ENCODE measurements around the gene SSBP3. TPM values are rescaled to one million over a fixed set of nuclear protein-coding genes. Genes with fewer than 3 reads are reported as not detected.

SSBP3 gene
- total and polyA plus RNA-seq, 9 of the 15 experiments (the other 6 are each of a cell fraction or from before 2014, with no cell fraction given) = 8.7 to 108 (median 33.8) TPM

DNA sequence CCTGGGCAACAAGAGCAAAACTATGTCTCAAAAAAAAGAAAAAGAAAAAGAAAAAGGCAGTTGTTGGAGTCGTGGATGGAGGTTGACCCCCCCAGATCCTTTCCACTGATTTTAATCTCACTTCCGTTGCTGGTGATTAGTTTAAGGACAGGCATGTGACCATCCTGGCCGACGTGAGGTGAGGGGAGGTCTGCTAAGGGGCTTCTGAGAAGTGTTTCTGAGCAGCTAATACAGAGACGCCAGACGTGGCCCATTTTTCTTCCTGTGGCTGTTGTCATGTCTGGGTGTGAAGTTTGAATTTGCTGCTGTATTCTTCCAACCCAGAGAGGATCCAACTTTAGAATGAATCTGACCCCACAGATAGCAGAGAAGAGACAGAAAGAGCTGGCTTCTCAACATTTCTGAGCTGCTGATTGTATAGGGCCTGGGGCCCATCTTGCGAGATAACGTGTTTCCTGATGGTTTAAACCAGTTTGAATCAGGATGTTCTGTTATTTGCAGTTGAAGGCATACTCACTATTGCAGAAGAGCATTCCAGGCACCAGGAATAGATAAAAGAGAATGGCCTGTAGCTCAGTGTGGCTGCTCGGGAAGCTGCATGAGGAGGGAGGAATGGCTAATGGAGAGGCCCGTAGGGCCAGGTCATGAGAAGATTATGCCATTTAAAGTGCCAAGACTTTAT, 22.8 kb upstream of the SSBP3 start (continued):
- TF ChIP-seq, protein P1, sequence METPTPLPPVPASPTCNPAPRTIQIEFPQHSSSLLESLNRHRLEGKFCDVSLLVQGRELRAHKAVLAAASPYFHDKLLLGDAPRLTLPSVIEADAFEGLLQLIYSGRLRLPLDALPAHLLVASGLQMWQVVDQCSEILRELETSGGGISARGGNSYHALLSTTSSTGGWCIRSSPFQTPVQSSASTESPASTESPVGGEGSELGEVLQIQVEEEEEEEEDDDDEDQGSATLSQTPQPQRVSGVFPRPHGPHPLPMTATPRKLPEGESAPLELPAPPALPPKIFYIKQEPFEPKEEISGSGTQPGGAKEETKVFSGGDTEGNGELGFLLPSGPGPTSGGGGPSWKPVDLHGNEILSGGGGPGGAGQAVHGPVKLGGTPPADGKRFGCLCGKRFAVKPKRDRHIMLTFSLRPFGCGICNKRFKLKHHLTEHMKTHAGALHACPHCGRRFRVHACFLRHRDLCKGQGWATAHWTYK (CRISPR knock-in tag; IDR thresholded peaks at IDR 0.05) = no peak
- TF ChIP-seq, protein P2, sequence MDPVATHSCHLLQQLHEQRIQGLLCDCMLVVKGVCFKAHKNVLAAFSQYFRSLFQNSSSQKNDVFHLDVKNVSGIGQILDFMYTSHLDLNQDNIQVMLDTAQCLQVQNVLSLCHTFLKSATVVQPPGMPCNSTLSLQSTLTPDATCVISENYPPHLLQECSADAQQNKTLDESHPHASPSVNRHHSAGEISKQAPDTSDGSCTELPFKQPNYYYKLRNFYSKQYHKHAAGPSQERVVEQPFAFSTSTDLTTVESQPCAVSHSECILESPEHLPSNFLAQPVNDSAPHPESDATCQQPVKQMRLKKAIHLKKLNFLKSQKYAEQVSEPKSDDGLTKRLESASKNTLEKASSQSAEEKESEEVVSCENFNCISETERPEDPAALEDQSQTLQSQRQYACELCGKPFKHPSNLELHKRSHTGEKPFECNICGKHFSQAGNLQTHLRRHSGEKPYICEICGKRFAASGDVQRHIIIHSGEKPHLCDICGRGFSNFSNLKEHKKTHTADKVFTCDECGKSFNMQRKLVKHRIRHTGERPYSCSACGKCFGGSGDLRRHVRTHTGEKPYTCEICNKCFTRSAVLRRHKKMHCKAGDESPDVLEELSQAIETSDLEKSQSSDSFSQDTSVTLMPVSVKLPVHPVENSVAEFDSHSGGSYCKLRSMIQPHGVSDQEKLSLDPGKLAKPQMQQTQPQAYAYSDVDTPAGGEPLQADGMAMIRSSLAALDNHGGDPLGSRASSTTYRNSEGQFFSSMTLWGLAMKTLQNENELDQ (CRISPR knock-in tag; IDR thresholded peaks at IDR 0.05; ENCODE audit: borderline replicate concordance) = no peak
- TF ChIP-seq NFE2L1 (tag; IDR thresholded peaks at IDR 0.05; ENCODE audit: borderline replicate concordance, low read depth) = no peak
- TF ChIP-seq FUS (optimal IDR thresholded peaks at IDR 0.05; ENCODE audit: low read depth, low read length) = no peak
- no peak for TF ChIP-seq NELFE (IDR thresholded peaks at IDR 0.05; ENCODE audit: insufficient read depth, insufficient read length)
- TF ChIP-seq RHOXF2B (CRISPR knock-in tag; conservative IDR thresholded peaks at IDR 0.05) = no peak
- peak; percentile 38; the same call in 1 of the 2 replicates for TF ChIP-seq GABPA (tag; conservative IDR thresholded peaks at IDR 0.05; ENCODE audit: low read depth)
- no peak for TF ChIP-seq HDAC8 (tag; IDR thresholded peaks at IDR 0.05)
- TF ChIP-seq, protein P3, sequence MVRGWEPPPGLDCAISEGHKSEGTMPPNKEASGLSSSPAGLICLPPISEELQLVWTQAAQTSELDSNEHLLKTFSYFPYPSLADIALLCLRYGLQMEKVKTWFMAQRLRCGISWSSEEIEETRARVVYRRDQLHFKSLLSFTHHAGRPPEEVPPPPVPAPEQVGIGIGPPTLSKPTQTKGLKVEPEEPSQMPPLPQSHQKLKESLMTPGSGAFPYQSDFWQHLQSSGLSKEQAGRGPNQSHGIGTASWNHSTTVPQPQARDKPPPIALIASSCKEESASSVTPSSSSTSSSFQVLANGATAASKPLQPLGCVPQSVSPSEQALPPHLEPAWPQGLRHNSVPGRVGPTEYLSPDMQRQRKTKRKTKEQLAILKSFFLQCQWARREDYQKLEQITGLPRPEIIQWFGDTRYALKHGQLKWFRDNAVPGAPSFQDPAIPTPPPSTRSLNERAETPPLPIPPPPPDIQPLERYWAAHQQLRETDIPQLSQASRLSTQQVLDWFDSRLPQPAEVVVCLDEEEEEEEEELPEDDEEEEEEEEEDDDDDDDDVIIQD (CRISPR knock-in tag; IDR thresholded peaks at IDR 0.05) = no peak
- TF ChIP-seq, protein P4, sequence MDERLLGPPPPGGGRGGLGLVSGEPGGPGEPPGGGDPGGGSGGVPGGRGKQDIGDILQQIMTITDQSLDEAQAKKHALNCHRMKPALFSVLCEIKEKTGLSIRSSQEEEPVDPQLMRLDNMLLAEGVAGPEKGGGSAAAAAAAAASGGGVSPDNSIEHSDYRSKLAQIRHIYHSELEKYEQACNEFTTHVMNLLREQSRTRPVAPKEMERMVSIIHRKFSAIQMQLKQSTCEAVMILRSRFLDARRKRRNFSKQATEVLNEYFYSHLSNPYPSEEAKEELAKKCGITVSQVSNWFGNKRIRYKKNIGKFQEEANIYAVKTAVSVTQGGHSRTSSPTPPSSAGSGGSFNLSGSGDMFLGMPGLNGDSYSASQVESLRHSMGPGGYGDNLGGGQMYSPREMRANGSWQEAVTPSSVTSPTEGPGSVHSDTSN (CRISPR knock-in tag; IDR thresholded peaks at IDR 0.05; ENCODE audit: low read depth) = no peak
- TF ChIP-seq, protein P4 (tag; conservative IDR thresholded peaks at IDR 0.05; ENCODE audit: low read depth) = peak; percentile 15; the same call in 1 of the 2 replicates
- TF ChIP-seq PHTF2 (CRISPR knock-in tag; IDR thresholded peaks at IDR 0.05) = no peak
- TF ChIP-seq POLR2G (IDR thresholded peaks at IDR 0.05; ENCODE audit: low read depth, low read length) = no peak
- no peak for TF ChIP-seq HDGF (IDR thresholded peaks at IDR 0.05)
- TF ChIP-seq ATF7 (IDR thresholded peaks at IDR 0.05) = no peak
- no peak for TF ChIP-seq FOXP1 (CRISPR knock-in tag; IDR thresholded peaks at IDR 0.05)
- TF ChIP-seq ZNF76 (CRISPR knock-in tag; IDR thresholded peaks at IDR 0.05; ENCODE audit: borderline replicate concordance) = no peak
- TF ChIP-seq, protein P5, sequence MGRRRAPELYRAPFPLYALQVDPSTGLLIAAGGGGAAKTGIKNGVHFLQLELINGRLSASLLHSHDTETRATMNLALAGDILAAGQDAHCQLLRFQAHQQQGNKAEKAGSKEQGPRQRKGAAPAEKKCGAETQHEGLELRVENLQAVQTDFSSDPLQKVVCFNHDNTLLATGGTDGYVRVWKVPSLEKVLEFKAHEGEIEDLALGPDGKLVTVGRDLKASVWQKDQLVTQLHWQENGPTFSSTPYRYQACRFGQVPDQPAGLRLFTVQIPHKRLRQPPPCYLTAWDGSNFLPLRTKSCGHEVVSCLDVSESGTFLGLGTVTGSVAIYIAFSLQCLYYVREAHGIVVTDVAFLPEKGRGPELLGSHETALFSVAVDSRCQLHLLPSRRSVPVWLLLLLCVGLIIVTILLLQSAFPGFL (CRISPR knock-in tag; IDR thresholded peaks at IDR 0.05) = no peak
- TF ChIP-seq ZNF134 (CRISPR knock-in tag; conservative IDR thresholded peaks at IDR 0.05) = no peak
